GM23338 (cell line): ENCODE results near the gene RSL24D1.

Source experiments
- CREB1 ChIP-seq: fragments of 250-450 bp; sonication (Bioruptor Pico); IDR thresholded peaks from 2 replicates; pipeline ENCODE4 v1.5.0; 2020; ENCODE audit warnings: low read depth, mild to moderate bottlenecking, moderate library complexity
- EZH2 ChIP-seq: fragments of 200-600 bp; sonication (generic); IDR thresholded peaks from one replicate; pipeline ENCODE4 v1.8.0; 2017; ENCODE audit warnings: antibody characterized with exemption, mild to moderate bottlenecking, low read depth; ENCODE audit not compliant: unreplicated experiment
- EZH2phosphoT487 ChIP-seq: fragments of 200-600 bp; sonication (generic); IDR thresholded peaks from one replicate; pipeline ENCODE4 v1.8.1; 2018; ENCODE audit warnings: antibody characterized with exemption; ENCODE audit not compliant: unreplicated experiment
- JUNB ChIP-seq: IDR thresholded peaks from one replicate; pipeline ENCODE4 v1.6.1; 2016; ENCODE audit warnings: antibody characterized with exemption; ENCODE audit not compliant: unreplicated experiment
- POLR2AphosphoS5 ChIP-seq: IDR thresholded peaks from 2 replicates; pipeline ENCODE4 v1.6.1; 2016; ENCODE audit warnings: antibody characterized with exemption, low read depth
- STAT1 ChIP-seq: IDR thresholded peaks from one replicate; pipeline ENCODE4 v1.6.1; 2016; ENCODE audit warnings: antibody characterized with exemption; ENCODE audit not compliant: unreplicated experiment
- TF ChIP-seq, protein P1 (sequence below), 2 experiments: fragments of 200-600 bp in 1 of 2; sonication (generic) in 1 of 2; conservative IDR thresholded peaks; 2 replicates each; pipeline versions ENCODE4 v1.5.1 to v1.6.1; 2016 to 2017; ENCODE audit warnings: antibody characterized with exemption in 2 of 2, low read depth in 2 of 2, mild to moderate bottlenecking in 2 of 2, moderate library complexity in 1 of 2
- TF ChIP-seq, protein P2 (sequence below): IDR thresholded peaks from 2 replicates; pipeline ENCODE4 v1.6.1; 2016; ENCODE audit warnings: antibody characterized with exemption
- TF ChIP-seq, protein P3 (sequence below): IDR thresholded peaks from one replicate; pipeline ENCODE4 v1.6.1; 2018; ENCODE audit warnings: antibody characterized with exemption; ENCODE audit not compliant: unreplicated experiment

DNA sequence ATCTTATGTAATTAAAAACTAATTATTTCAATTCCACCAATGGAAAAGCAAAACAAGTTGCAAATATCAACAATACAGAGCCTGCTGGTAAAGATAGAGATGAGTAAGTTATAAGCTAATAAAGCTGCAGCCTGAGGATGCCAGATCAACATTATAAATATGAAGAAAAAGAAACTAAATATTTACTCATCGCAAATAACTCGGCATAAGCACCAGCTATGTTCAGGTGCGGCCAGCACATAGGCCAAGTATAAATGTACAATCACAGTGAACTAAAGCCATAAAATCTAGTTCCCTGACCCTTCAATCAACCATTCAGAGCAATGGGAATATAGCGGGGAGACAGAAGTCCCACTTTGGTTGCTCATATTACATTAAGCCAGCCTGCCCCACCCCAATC, 7.7 kb upstream of the RSL24D1 start:
- TF ChIP-seq JUNB (no peak), EZH2 (no peak), EZH2phosphoT487 (no peak), POLR2AphosphoS5 (no peak), CREB1 (CRISPR knock-in tag) (no peak), STAT1 (no peak)
- TF ChIP-seq, protein P1, sequence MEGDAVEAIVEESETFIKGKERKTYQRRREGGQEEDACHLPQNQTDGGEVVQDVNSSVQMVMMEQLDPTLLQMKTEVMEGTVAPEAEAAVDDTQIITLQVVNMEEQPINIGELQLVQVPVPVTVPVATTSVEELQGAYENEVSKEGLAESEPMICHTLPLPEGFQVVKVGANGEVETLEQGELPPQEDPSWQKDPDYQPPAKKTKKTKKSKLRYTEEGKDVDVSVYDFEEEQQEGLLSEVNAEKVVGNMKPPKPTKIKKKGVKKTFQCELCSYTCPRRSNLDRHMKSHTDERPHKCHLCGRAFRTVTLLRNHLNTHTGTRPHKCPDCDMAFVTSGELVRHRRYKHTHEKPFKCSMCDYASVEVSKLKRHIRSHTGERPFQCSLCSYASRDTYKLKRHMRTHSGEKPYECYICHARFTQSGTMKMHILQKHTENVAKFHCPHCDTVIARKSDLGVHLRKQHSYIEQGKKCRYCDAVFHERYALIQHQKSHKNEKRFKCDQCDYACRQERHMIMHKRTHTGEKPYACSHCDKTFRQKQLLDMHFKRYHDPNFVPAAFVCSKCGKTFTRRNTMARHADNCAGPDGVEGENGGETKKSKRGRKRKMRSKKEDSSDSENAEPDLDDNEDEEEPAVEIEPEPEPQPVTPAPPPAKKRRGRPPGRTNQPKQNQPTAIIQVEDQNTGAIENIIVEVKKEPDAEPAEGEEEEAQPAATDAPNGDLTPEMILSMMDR (conservative IDR thresholded peaks at IDR 0.05; ENCODE audit: low read depth in 2 of 2) = no peak
- TF ChIP-seq, protein P2, sequence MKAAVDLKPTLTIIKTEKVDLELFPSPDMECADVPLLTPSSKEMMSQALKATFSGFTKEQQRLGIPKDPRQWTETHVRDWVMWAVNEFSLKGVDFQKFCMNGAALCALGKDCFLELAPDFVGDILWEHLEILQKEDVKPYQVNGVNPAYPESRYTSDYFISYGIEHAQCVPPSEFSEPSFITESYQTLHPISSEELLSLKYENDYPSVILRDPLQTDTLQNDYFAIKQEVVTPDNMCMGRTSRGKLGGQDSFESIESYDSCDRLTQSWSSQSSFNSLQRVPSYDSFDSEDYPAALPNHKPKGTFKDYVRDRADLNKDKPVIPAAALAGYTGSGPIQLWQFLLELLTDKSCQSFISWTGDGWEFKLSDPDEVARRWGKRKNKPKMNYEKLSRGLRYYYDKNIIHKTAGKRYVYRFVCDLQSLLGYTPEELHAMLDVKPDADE = no peak
- TF ChIP-seq, protein P3, sequence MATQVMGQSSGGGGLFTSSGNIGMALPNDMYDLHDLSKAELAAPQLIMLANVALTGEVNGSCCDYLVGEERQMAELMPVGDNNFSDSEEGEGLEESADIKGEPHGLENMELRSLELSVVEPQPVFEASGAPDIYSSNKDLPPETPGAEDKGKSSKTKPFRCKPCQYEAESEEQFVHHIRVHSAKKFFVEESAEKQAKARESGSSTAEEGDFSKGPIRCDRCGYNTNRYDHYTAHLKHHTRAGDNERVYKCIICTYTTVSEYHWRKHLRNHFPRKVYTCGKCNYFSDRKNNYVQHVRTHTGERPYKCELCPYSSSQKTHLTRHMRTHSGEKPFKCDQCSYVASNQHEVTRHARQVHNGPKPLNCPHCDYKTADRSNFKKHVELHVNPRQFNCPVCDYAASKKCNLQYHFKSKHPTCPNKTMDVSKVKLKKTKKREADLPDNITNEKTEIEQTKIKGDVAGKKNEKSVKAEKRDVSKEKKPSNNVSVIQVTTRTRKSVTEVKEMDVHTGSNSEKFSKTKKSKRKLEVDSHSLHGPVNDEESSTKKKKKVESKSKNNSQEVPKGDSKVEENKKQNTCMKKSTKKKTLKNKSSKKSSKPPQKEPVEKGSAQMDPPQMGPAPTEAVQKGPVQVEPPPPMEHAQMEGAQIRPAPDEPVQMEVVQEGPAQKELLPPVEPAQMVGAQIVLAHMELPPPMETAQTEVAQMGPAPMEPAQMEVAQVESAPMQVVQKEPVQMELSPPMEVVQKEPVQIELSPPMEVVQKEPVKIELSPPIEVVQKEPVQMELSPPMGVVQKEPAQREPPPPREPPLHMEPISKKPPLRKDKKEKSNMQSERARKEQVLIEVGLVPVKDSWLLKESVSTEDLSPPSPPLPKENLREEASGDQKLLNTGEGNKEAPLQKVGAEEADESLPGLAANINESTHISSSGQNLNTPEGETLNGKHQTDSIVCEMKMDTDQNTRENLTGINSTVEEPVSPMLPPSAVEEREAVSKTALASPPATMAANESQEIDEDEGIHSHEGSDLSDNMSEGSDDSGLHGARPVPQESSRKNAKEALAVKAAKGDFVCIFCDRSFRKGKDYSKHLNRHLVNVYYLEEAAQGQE = no peak
